Measurements from ENCODE around the gene FAM83G. TPM values are rescaled to one million over a fixed set of nuclear protein-coding genes. Genes with fewer than 3 reads are reported as not detected.

The FAM83G gene
- total RNA-seq, 1 donor from 2014 or later, result 28.4 TPM

GRCh38 chr17:18967916-18968315 is 36.6 kb downstream of the FAM83G start:
- Histone ChIP-seq H3K27me3 (ENCODE audit: control insufficient read depth, insufficient read depth, low read length) (no peaks in the 10 kb centered on the region), H3K36me3 (ENCODE audit: control insufficient read depth, insufficient read depth, low read length) (peaks cover 12% of the 10 kb centered on the region), H3K4me3 (ENCODE audit: low read depth, low read length) (no peak overlapping the region)
- DNase-seq (ENCODE audit: low read depth) (peak; percentile 76), FAIRE-seq (no peak)
- no peak for TF ChIP-seq CTCF (IDR thresholded peaks at IDR 0.05; ENCODE audit: insufficient read depth, low read length, severe bottlenecking)

- Histone ChIP-seq H3K27me3 (ENCODE audit: control insufficient read depth, insufficient read depth, low read length) (no peaks in the 10 kb centered on the region), H3K4me3 (ENCODE audit: low read depth, low read length) (no peak overlapping the region), H3K36me3 (ENCODE audit: control insufficient read depth, insufficient read depth, low read length) (peaks cover 11% of the 10 kb centered on the region)
- no peak for FAIRE-seq
- no peak for DNase-seq (ENCODE audit: low read depth)
- no peak for TF ChIP-seq CTCF (IDR thresholded peaks at IDR 0.05; ENCODE audit: insufficient read depth, low read length, severe bottlenecking)
Measured at GRCh38 chr17:18966831-18967624, 37.5 kb downstream of the FAM83G start.

- Histone ChIP-seq H3K27me3 (ENCODE audit: control insufficient read depth, insufficient read depth, low read length) (no peaks in the 10 kb centered on the region), H3K36me3 (ENCODE audit: control insufficient read depth, insufficient read depth, low read length) (peaks cover 3% of the 10 kb centered on the region), H3K4me3 (ENCODE audit: low read depth, low read length) (no peak overlapping the region)
- FAIRE-seq (no peak), DNase-seq (ENCODE audit: low read depth) (no peak)
- TF ChIP-seq CTCF (IDR thresholded peaks at IDR 0.05; ENCODE audit: insufficient read depth, low read length, severe bottlenecking), result no peak
Measured at GRCh38 chr17:18965530-18966236, 38.9 kb downstream of the FAM83G start.

GRCh38 chr17:18964550-18964949 is 40.0 kb downstream of the FAM83G start:
- Histone ChIP-seq H3K36me3 (ENCODE audit: control insufficient read depth, insufficient read depth, low read length) (no peaks in the 10 kb centered on the region), H3K4me3 (ENCODE audit: low read depth, low read length) (no peak overlapping the region), H3K27me3 (ENCODE audit: control insufficient read depth, insufficient read depth, low read length) (no peaks in the 10 kb centered on the region)
- DNase-seq (ENCODE audit: low read depth) (no peak), FAIRE-seq (peak; percentile 13)
- no peak for TF ChIP-seq CTCF (IDR thresholded peaks at IDR 0.05; ENCODE audit: insufficient read depth, low read length, severe bottlenecking)

GRCh38 chr17:18964018-18964351 is 40.6 kb downstream of the FAM83G start:
- no peak for FAIRE-seq
- DNase-seq (ENCODE audit: low read depth), result no peak
- TF ChIP-seq CTCF (IDR thresholded peaks at IDR 0.05; ENCODE audit: insufficient read depth, low read length, severe bottlenecking), result no peak
- no peaks in the 10 kb centered on the region for H3K27me3 ChIP-seq (ENCODE audit: control insufficient read depth, insufficient read depth, low read length)
- no peaks in the 10 kb centered on the region for H3K36me3 ChIP-seq (ENCODE audit: control insufficient read depth, insufficient read depth, low read length)
- no peak overlapping the region for H3K4me3 ChIP-seq (ENCODE audit: low read depth, low read length)

Measured in bronchial epithelial cell (primary cell).